ENCODE measurements around the gene STX8.

DNA sequence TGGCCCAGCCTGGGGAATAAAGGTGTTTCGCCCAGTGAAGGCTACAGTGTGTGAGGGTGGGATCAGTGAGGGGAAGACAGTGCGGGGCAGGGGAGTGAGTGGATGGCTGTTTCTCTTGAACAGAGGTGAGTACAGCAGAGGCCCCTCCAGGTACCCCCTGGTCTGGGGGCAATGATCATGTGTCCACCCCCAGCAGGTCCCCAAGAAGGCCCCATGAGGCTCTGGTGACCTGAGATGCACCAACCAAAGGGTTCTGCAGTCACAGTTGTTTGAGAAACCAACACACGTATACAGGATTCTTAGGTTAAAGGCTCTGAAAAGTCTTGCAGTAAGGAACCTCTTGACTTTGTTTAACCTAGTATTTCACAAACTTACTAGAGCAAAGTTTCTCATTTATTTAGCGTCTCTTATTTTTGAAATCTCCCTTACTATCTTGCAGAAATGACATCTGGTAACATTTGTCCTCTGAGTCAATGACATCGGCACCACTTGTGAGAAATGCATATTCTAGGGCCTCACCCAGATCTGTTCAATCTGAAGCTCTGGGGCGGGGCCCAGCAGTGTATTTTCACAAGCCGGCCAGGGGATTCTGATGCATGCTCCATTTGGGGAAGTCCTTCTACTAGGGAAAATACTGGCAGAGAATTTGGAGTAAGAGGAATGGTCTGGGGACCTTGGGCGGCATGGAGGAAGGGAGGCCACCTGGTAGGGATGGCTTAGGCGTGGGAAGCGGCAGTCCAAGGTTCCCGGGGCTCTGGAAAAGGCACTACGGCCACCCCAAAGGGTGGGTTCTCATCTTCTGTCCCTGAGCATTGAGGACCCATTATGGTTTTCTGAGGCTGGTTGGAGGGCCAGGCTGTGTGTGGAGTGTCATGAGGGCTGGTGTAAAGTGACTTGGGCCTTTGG, 337.0 kb downstream of the STX8 start:
- TF ChIP-seq POLR2AphosphoS5 (IDR thresholded peaks at IDR 0.05; ENCODE audit: low read depth, low read length) = no peak
- TF ChIP-seq POLR2A (IDR thresholded peaks at IDR 0.05; ENCODE audit: low read depth, low read length) = no peak
- TF ChIP-seq TAF1 (IDR thresholded peaks at IDR 0.05; ENCODE audit: low read depth, low read length) = no peak
- no peak for TF ChIP-seq SPI1 (IDR thresholded peaks at IDR 0.05; ENCODE audit: low read depth, low read length)
- TF ChIP-seq POU2F2 (IDR thresholded peaks at IDR 0.05; ENCODE audit: low read depth, low read length) = no peak
- TF ChIP-seq PAX5 (IDR thresholded peaks at IDR 0.05; ENCODE audit: insufficient read depth, low read length, severe bottlenecking) = no peak

All from GM12891 (cell line).